H1 (cell line): Measurements from ENCODE around the gene RNF144A. TPM values are rescaled to one million over a fixed set of nuclear protein-coding genes. Genes with fewer than 3 reads are reported as not detected.

ENCODE experiments used
- ASH2L ChIP-seq: fragments of 200-600, 300-600 bp; sonication (generic); IDR thresholded peaks from one replicate; pipeline ENCODE4 v1.7.1; 2017; ENCODE audit warnings: low read length
- CHD7 ChIP-seq: fragments of 300-600 bp; sonication (generic); IDR thresholded peaks from 2 replicates; pipeline ENCODE4 v1.7.1; 2012; ENCODE audit warnings: low read length, moderate library complexity, mild to moderate bottlenecking, inconsistent platforms; ENCODE audit not compliant: insufficient replicate concordance
- MAX ChIP-seq: IDR thresholded peaks from 2 replicates; pipeline ENCODE4 v1.6.1; 2012; ENCODE audit warnings: inconsistent platforms
- PHF8 ChIP-seq: fragments of 200-600 bp; sonication (generic); conservative IDR thresholded peaks from 2 replicates; pipeline ENCODE4 v1.7.1; 2012; ENCODE audit warnings: low read depth, mild to moderate bottlenecking, inconsistent platforms, low read length, moderate library complexity
- RBBP5 ChIP-seq: IDR thresholded peaks from 2 replicates; pipeline ENCODE4 v1.7.1; 2012; ENCODE audit warnings: low read depth, mild to moderate bottlenecking, inconsistent platforms, low read length, moderate library complexity, borderline replicate concordance
- SIN3A ChIP-seq, 2 experiments: IDR thresholded peaks in 1 of 2; conservative IDR thresholded peaks in 1 of 2; 2 replicates each; pipeline ENCODE4 v1.6.1; 2011 to 2012; ENCODE audit warnings: low read length in 2 of 2, improper control_type of control experiment in 1 of 2, low read depth in 1 of 2, mild to moderate bottlenecking in 1 of 2
- SRF ChIP-seq: IDR thresholded peaks from 2 replicates; pipeline ENCODE4 v1.6.1; 2011; ENCODE audit warnings: mild to moderate bottlenecking, low read depth, low read length, moderate library complexity
- USF2 ChIP-seq: IDR thresholded peaks from 2 replicates; pipeline ENCODE4 v1.6.1; 2011; ENCODE audit warnings: low read length, improper control_type of control experiment
- YY1 ChIP-seq: IDR thresholded peaks from 2 replicates; pipeline ENCODE4 v1.6.1; 2011; ENCODE audit warnings: low read depth, mild to moderate bottlenecking, low read length
- polyA plus RNA-seq, 7 experiments: library from polyadenylated mRNA; depleted of rRNA in 3 of 7; stranded (reverse) in 5 of 7; unstranded in 2 of 7; fragments of >200 nt in 5 of 7; fragments of 200-250 nt in 2 of 7; gene quantifications; 1 replicate in 5 of 7; 2 replicates in 1 of 7; 4 replicates in 1 of 7; pipeline versions ENCODE4 v1.2.1 to v1.2.3, GENCODE V29; 2011 to 2013; ENCODE audit warnings: missing spikeins in 2 of 7, mixed read lengths in 2 of 7
- total RNA-seq: library from RNA; stranded (reverse); fragmentation: NEBNext Ultra II Directional; extraction: Animal tissue kit (Norgen Biotek cat#: 25700); gene quantifications from 2 replicates; pipeline ENCODE4 v1.2.1, GENCODE V29; 2021

Gene RNF144A
- total and polyA plus RNA-seq, 2 of the 8 experiments (the other 6 are each of a cell fraction or from before 2014, with no cell fraction given): 14.0 to 15.0 TPM

GRCh38 chr2:6973895-6974545, 56.8 kb downstream of the RNF144A start (continued):
- no peak for TF ChIP-seq CHD7
- TF ChIP-seq RBBP5: no peak
- no peak for TF ChIP-seq USF2
- TF ChIP-seq YY1: no peak
- TF ChIP-seq SRF: no peak
- TF ChIP-seq ASH2L: no peak
- no peak for TF ChIP-seq MAX
- TF ChIP-seq SIN3A (conservative IDR thresholded peaks at IDR 0.05 in 1 of 2, IDR thresholded peaks at IDR 0.05 in 1 of 2; ENCODE audit: low read depth in 1 of 2, low read length in 2 of 2): no peak
- TF ChIP-seq PHF8: no peak
